Measurements from ENCODE around the gene C1R.

DNA sequence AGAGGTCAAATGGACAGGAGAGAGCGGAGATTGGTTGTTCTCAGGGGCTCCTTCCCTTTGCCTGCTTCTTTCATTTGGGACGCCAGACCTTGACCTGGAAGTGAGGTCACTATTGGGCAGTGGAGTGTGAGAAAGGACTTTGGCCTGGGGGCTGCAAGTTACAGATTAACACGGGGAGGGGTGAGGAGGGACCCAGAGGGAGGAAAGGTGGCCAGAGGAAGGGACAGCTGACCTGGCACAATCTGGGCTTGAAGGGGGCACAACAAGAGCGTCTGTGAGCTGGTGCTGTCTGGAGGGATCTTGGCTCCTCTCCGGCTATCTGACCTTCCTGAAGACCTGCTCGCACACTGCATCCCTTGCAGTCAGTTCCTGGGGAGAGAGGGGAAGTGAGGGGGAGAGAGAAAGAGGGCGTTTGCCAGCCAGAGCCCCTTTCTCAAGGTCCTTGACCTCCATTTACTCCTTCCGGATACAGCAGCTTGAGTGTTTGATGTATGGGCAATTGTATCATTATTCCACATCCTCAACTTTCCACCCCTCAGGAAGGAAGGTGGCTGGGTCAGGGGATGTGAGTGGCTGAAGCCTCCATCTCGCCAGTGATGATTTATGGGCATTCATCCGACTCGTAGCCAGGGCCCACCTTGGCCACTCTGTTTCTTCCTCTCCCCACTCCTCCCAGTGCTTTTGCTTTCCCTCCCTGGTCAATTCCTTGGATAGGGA lies 31.7 kb upstream of the C1R start:
- TF ChIP-seq, protein P1, sequence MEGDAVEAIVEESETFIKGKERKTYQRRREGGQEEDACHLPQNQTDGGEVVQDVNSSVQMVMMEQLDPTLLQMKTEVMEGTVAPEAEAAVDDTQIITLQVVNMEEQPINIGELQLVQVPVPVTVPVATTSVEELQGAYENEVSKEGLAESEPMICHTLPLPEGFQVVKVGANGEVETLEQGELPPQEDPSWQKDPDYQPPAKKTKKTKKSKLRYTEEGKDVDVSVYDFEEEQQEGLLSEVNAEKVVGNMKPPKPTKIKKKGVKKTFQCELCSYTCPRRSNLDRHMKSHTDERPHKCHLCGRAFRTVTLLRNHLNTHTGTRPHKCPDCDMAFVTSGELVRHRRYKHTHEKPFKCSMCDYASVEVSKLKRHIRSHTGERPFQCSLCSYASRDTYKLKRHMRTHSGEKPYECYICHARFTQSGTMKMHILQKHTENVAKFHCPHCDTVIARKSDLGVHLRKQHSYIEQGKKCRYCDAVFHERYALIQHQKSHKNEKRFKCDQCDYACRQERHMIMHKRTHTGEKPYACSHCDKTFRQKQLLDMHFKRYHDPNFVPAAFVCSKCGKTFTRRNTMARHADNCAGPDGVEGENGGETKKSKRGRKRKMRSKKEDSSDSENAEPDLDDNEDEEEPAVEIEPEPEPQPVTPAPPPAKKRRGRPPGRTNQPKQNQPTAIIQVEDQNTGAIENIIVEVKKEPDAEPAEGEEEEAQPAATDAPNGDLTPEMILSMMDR (IDR thresholded peaks at IDR 0.05), result no peak
- TF ChIP-seq POLR2AphosphoS5 (IDR thresholded peaks at IDR 0.05), result no peak
- no peak for TF ChIP-seq POLR2A (IDR thresholded peaks at IDR 0.05)

All from upper lobe of left lung (tissue), 4 donors.